Neuronal stem cell (in vitro differentiated cells): ENCODE measurements around the gene ARHGAP44.

Experiments used
- DNase-seq: peaks from one replicate; pipeline ENCODE4 v3.0.0-alpha.2; 2013; ENCODE audit warnings: low spot score
- H2AFZ ChIP-seq: one replicate; pipeline ENCODE4 v1.6.1; 2013; ENCODE audit warnings: mild to moderate bottlenecking, low read length, inconsistent platforms
- H2AK5ac ChIP-seq: 2 replicates; pipeline ENCODE4 v1.6.1; 2013; ENCODE audit warnings: low read depth, mild to moderate bottlenecking, inconsistent platforms, low read length, moderate library complexity, mixed read lengths
- H2BK120ac ChIP-seq: 2 replicates; pipeline ENCODE4 v1.6.1; 2013; ENCODE audit warnings: low read depth, mild to moderate bottlenecking, inconsistent platforms, low read length, moderate library complexity, mixed read lengths
- H2BK12ac ChIP-seq: one replicate; pipeline ENCODE4 v1.6.1; 2013; ENCODE audit warnings: low read length, inconsistent platforms
- H2BK15ac ChIP-seq: 2 replicates; pipeline ENCODE4 v1.6.1; 2013; ENCODE audit warnings: mild to moderate bottlenecking, low read length, inconsistent platforms, mixed read lengths
- H2BK5ac ChIP-seq: one replicate; pipeline ENCODE4 v1.6.1; 2013; ENCODE audit warnings: inconsistent platforms, mild to moderate bottlenecking, low read length, moderate library complexity
- H3K14ac ChIP-seq: one replicate; pipeline ENCODE4 v1.6.1; 2013; ENCODE audit warnings: low read length, inconsistent platforms
- H3K18ac ChIP-seq: 2 replicates; pipeline ENCODE4 v1.6.1; 2013; ENCODE audit warnings: low read length, inconsistent platforms
- H3K23ac ChIP-seq: 2 replicates; pipeline ENCODE4 v1.6.1; 2013; ENCODE audit warnings: low read depth, mild to moderate bottlenecking, mixed read lengths, low read length, inconsistent platforms; ENCODE audit not compliant: poor library complexity
- H3K27ac ChIP-seq: replicated peaks from 3 replicates; pipeline ENCODE4 v1.5.1; 2013; ENCODE audit warnings: low read length, inconsistent platforms
- H3K27me3 ChIP-seq, 3 experiments: 2 replicates each; pipeline ENCODE4 v1.6.1; 2013; ENCODE audit warnings: low read length in 3 of 3, mild to moderate bottlenecking in 2 of 3, inconsistent platforms in 1 of 3, low read depth in 1 of 3, mixed read lengths in 1 of 3, moderate library complexity in 1 of 3; ENCODE audit not compliant: control insufficient read depth in 3 of 3, insufficient read depth in 3 of 3
- H3K36me3 ChIP-seq, 2 donors: replicated peaks in 1 of 2; 2 replicates each; pipeline ENCODE4 v1.6.1; 2013; ENCODE audit warnings: low read length in 2 of 2; ENCODE audit not compliant: control insufficient read depth in 2 of 2, insufficient read depth in 2 of 2
- H3K4ac ChIP-seq: 2 replicates; pipeline ENCODE4 v1.6.1; 2013; ENCODE audit warnings: inconsistent platforms, mild to moderate bottlenecking, low read length, moderate library complexity
- H3K4me1 ChIP-seq, 2 donors: 1 replicate in 1 of 2; 2 replicates in 1 of 2; pipeline ENCODE4 v1.6.1; 2013; ENCODE audit warnings: low read length in 2 of 2, low read depth in 1 of 2; ENCODE audit not compliant: control insufficient read depth in 2 of 2, insufficient read depth in 1 of 2
- H3K4me2 ChIP-seq: one replicate; pipeline ENCODE4 v1.6.1; 2013; ENCODE audit warnings: mild to moderate bottlenecking, low read length, inconsistent platforms; ENCODE audit not compliant: insufficient read depth, poor library complexity, severe bottlenecking
- H3K4me3 ChIP-seq, 2 donors: 2 replicates each; pipeline ENCODE4 v1.5.1; 2013; ENCODE audit warnings: low read length in 2 of 2, mild to moderate bottlenecking in 2 of 2, inconsistent platforms in 1 of 2, moderate library complexity in 1 of 2
- H3K79me1 ChIP-seq: one replicate; pipeline ENCODE4 v1.6.1; 2013; ENCODE audit warnings: low read depth, mild to moderate bottlenecking, inconsistent platforms, low read length, moderate library complexity
- H3K9ac ChIP-seq: one replicate; pipeline ENCODE4 v1.6.1; 2013; ENCODE audit warnings: mild to moderate bottlenecking, low read depth, low read length, inconsistent platforms; ENCODE audit not compliant: poor library complexity
- H3K9me3 ChIP-seq, 2 donors: replicated peaks in 1 of 2; 2 replicates each; pipeline versions ENCODE3 to v1.6.1; 2013; ENCODE audit warnings: low read length in 2 of 2, mild to moderate bottlenecking in 2 of 2, inconsistent platforms in 1 of 2, low read depth in 1 of 2, mixed read lengths in 1 of 2, moderate library complexity in 1 of 2; ENCODE audit not compliant: control insufficient read depth in 2 of 2, insufficient read depth in 1 of 2
- H4K8ac ChIP-seq: one replicate; pipeline ENCODE4 v1.6.1; 2013; ENCODE audit warnings: low read depth, mild to moderate bottlenecking, inconsistent platforms, low read length, moderate library complexity
- H4K91ac ChIP-seq: one replicate; pipeline ENCODE4 v1.6.1; 2013; ENCODE audit warnings: low read length, low read depth, mild to moderate bottlenecking, inconsistent platforms; ENCODE audit not compliant: poor library complexity
- WGBS, 2 donors: extraction: QIAGEN DNeasy Blood & Tissue Kit; methylation state at CpG; one replicate each; pipeline ENCODE4 v1.1.7; 2013; ENCODE audit warnings: missing lambda C conversion rate in 2 of 2, mixed read lengths in 1 of 2; ENCODE audit not compliant: insufficient read length in 2 of 2, insufficient replicate concordance in 1 of 2; ENCODE audit errors: extremely low coverage in 2 of 2; 5-methylcytosine and 5-hydroxymethylcytosine counted together

Gene ARHGAP44

GRCh38 chr17:12765548-12765947 is 23.8 kb upstream of the ARHGAP44 start:
- no peak overlapping the region for H2AFZ ChIP-seq
- H3K9ac ChIP-seq, result no peak overlapping the region
- no peaks in the 10 kb centered on the region for H3K79me1 ChIP-seq
- DNase-seq, result no peak
- no peak overlapping the region for H2AK5ac ChIP-seq
- no peak overlapping the region for H3K4ac ChIP-seq
- H2BK12ac ChIP-seq, result no peak overlapping the region
- H3K18ac ChIP-seq, result no peak overlapping the region
- H4K91ac ChIP-seq, result no peak overlapping the region
- no peaks in the 10 kb centered on the region for H3K36me3 ChIP-seq
- no peak overlapping the region for H4K8ac ChIP-seq
- H2BK120ac ChIP-seq, result no peak overlapping the region
- no peak overlapping the region for H2BK5ac ChIP-seq
- H3K4me3 ChIP-seq, result no peak overlapping the region
- no peak overlapping the region for H3K14ac ChIP-seq
- no peak overlapping the region for H3K23ac ChIP-seq
- no peaks in the 10 kb centered on the region for H3K27me3 ChIP-seq
- H2BK15ac ChIP-seq, result no peak overlapping the region
- no peak overlapping the region for H3K27ac ChIP-seq
- H3K4me2 ChIP-seq, result no peak overlapping the region
- H3K4me1 ChIP-seq, result peaks cover 0 to 2% of the 10 kb centered on the region in 2 donors
- no CpG with 5 or more reads among the region's 6 CpGs for WGBS, 2 donors
- no peaks in the 10 kb centered on the region for H3K9me3 ChIP-seq

DNA sequence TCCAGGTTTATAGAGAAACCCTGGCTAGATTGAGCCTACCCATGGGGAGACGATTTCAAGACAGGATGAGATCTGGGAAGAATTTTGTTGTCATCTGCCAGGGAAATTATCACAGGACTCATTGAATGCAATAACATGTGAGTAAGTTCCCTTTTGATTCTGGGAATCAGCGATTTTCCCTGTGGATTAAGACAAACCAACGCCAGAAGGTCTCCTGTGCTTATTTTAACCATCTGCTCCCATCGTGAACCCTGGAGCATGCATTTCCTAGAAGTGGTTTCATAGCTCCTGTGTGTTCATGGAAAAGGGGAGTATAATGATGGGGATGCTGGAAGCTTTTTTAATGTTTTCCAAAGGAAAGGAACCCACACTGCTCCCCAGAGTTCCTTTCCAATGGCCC is 21.0 kb upstream of the ARHGAP44 start:
- Histone ChIP-seq H3K9ac (no peak overlapping the region), H3K79me1 (no peaks in the 10 kb centered on the region), H3K18ac (no peak overlapping the region), H4K91ac (no peak overlapping the region), H2BK15ac (no peak overlapping the region), H4K8ac (no peak overlapping the region), H2AFZ (no peak overlapping the region), H3K9me3 (no peaks in the 10 kb centered on the region), H3K27ac (no peak overlapping the region), H3K4me1 (peaks cover 0 to 2% of the 10 kb centered on the region in 2 donors), H3K4me2 (no peak overlapping the region), H3K14ac (no peak overlapping the region), H2BK120ac (no peak overlapping the region), H2AK5ac (no peak overlapping the region), H2BK5ac (no peak overlapping the region), H2BK12ac (no peak overlapping the region), H3K27me3 (no peaks in the 10 kb centered on the region), H3K23ac (no peak overlapping the region), H3K4me3 (no peak overlapping the region), H3K4ac (no peak overlapping the region), H3K36me3 (no peaks in the 10 kb centered on the region)
- WGBS, 2 donors, result no CpG with 5 or more reads among the region's 4 CpGs
- DNase-seq, result no peak

- H2BK5ac ChIP-seq, result no peak overlapping the region
- H3K4me1 ChIP-seq, result peaks cover 0 to 2% of the 10 kb centered on the region in 2 donors
- no peaks in the 10 kb centered on the region for H3K9me3 ChIP-seq
- no peak overlapping the region for H3K27ac ChIP-seq
- no peak overlapping the region for H2BK120ac ChIP-seq
- no peaks in the 10 kb centered on the region for H3K79me1 ChIP-seq
- no peak for DNase-seq
- no peaks in the 10 kb centered on the region for H3K27me3 ChIP-seq
- no peak overlapping the region for H3K4ac ChIP-seq
- no peak overlapping the region for H3K23ac ChIP-seq
- H2BK15ac ChIP-seq, result no peak overlapping the region
- no peaks in the 10 kb centered on the region for H3K36me3 ChIP-seq
- WGBS, 2 donors, result no CpG with 5 or more reads among the region's 6 CpGs
- no peak overlapping the region for H3K4me2 ChIP-seq
- no peak overlapping the region for H4K91ac ChIP-seq
- no peak overlapping the region for H3K14ac ChIP-seq
- H3K18ac ChIP-seq, result no peak overlapping the region
- no peak overlapping the region for H3K4me3 ChIP-seq
- no peak overlapping the region for H4K8ac ChIP-seq
- no peak overlapping the region for H3K9ac ChIP-seq
- no peak overlapping the region for H2AK5ac ChIP-seq
- no peak overlapping the region for H2BK12ac ChIP-seq
- no peak overlapping the region for H2AFZ ChIP-seq
Measured at GRCh38 chr17:12769981-12770380, 19.3 kb upstream of the ARHGAP44 start.

DNA sequence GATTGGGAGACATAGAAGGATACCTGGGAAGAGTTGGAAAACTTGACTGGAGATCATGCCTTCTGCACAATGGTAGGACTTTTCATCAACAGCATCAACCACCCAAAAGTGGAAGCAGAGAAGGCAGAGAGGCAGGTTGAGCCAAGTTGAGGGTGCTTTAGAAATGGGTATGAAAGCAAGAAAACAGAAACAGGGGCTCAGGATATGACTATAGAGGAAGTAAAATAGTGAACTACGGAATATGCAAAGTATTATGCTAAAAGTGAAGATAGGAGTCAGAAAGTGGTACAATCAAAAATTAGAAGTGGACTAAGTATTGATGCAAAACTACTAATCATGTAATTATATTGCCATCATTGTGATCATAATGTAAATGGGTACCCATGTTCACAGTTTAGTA is 16.1 kb upstream of the ARHGAP44 start:
- H3K9me3 ChIP-seq, result no peaks in the 10 kb centered on the region
- DNase-seq, result no peak

More for the DNA sequence above, 16.1 kb upstream of the ARHGAP44 start:
- no peak overlapping the region for H2BK120ac ChIP-seq
- WGBS, 2 donors, result no CpG with 5 or more reads among the region's 1 CpG
- H3K36me3 ChIP-seq, result no peaks in the 10 kb centered on the region
- H2AFZ ChIP-seq, result no peak overlapping the region
- no peak overlapping the region for H2BK5ac ChIP-seq
- no peak overlapping the region for H2BK12ac ChIP-seq
- H3K14ac ChIP-seq, result no peak overlapping the region
- no peak overlapping the region for H3K27ac ChIP-seq
- H3K4ac ChIP-seq, result no peak overlapping the region
- H3K4me3 ChIP-seq, result no peak overlapping the region
- no peak overlapping the region for H3K4me2 ChIP-seq
- no peak overlapping the region for H3K18ac ChIP-seq
- H4K8ac ChIP-seq, result no peak overlapping the region
- no peak overlapping the region for H4K91ac ChIP-seq
- H3K27me3 ChIP-seq, result no peaks in the 10 kb centered on the region
- H3K9ac ChIP-seq, result no peak overlapping the region
- no peak overlapping the region for H2BK15ac ChIP-seq
- no peak overlapping the region for H2AK5ac ChIP-seq
- H3K79me1 ChIP-seq, result no peaks in the 10 kb centered on the region
- no peak overlapping the region for H3K23ac ChIP-seq
- peaks cover 0 to 2% of the 10 kb centered on the region in 2 donors for H3K4me1 ChIP-seq
